DOHH2 (cell line): ENCODE data around the gene KIAA1143.

Experiments used
- CTCF ChIP-seq: fragments of 200-600 bp; sonication (generic); IDR thresholded peaks from one replicate; pipeline ENCODE4 v1.5.1; 2014; ENCODE audit warnings: antibody characterized with exemption, mild to moderate bottlenecking, low read depth, low read length; ENCODE audit not compliant: poor library complexity, severe bottlenecking
- EZH2phosphoT487 ChIP-seq: fragments of 200-600 bp; sonication (generic); IDR thresholded peaks from 2 replicates; pipeline ENCODE4 v1.6.1; 2017; ENCODE audit warnings: borderline replicate concordance, mild to moderate bottlenecking, antibody characterized with exemption, low read length, moderate library complexity, mixed read lengths

GRCh38 chr3:44764248-44764647, 2.8 kb upstream of the KIAA1143 start:
- no peak for TF ChIP-seq CTCF
- no peak for TF ChIP-seq EZH2phosphoT487
